HCT116 (cell line): ENCODE measurements around the gene SLC5A6. TPM values are rescaled to one million over a fixed set of nuclear protein-coding genes. Genes with fewer than 3 reads are reported as not detected.

Source experiments
- ATAC-seq: fragments of 200-7000 bp; cut with Tn5 transposase; 2 replicates; pipeline ENCODE4 v1.9.1; 2020; ENCODE audit warnings: mild to moderate bottlenecking, moderate library complexity
- BruUV-seq: library from RNA; stranded (reverse); fragments of 400-500 nt; replicated peaks from 2 replicates; lab custom pipeline; 2021; lab: Mats Ljungman, UMichigan
- CTCF ChIA-PET: fragments of 300-600 bp; sonication (Branson Sonifier 250); formaldehyde crosslinking; loops from one replicate; lab custom pipeline; 2021; ENCODE audit warnings: antibody characterized with exemption; lab: Charles Lee
- POLR2A ChIA-PET: fragments of 300-600, 350-600 bp; sonication (Branson Sonifier 250); formaldehyde crosslinking; loops from one replicate; lab custom pipeline; 2021; ENCODE audit warnings: antibody characterized with exemption; lab: Charles Lee
- RAD21 ChIA-PET, 2 experiments: fragments of 300-600 bp; sonication (Branson Sonifier 250); formaldehyde crosslinking; loops; one replicate each; lab custom pipeline; 2023; ENCODE audit warnings: low total read pairs in 2 of 2; ENCODE audit not compliant: uncharacterized antibody in 2 of 2, unreplicated experiment in 2 of 2, low non-redundant PET in 1 of 2; lab: Charles Lee
- DNase-seq: peaks from one replicate; pipeline ENCODE4 v3.0.0-alpha.2; 2010; ENCODE audit warnings: low read depth, low spot score
- H2AFZ ChIP-seq: fragments of 200-600 bp; shearing (Covaris generic), sonication (generic); 2 replicates; pipeline ENCODE4 v1.6.1; 2017; ENCODE audit warnings: low read depth, mixed run types, mixed read lengths, antibody characterized with exemption, low read length; ENCODE audit not compliant: poor library complexity, severe bottlenecking
- H3K27ac ChIP-seq: 2 replicates; pipeline ENCODE4 v1.5.1; 2012; ENCODE audit warnings: low read depth, low read length
- H3K27me3 ChIP-seq: fragments of 200-600 bp; sonication (generic); 2 replicates; pipeline ENCODE4 v1.6.1; 2016; ENCODE audit warnings: mixed run types, low read length, mixed read lengths; ENCODE audit not compliant: insufficient read depth
- H3K36me3 ChIP-seq, 2 experiments: fragments of 200-500 bp in 1 of 2; fragments of 200-600 bp in 1 of 2; sonication (Bioruptor generic) in 1 of 2; sonication (generic) in 1 of 2; 2 replicates each; pipeline versions ENCODE4 v1.5.1 to v1.6.1; 2014 to 2016; ENCODE audit warnings: low read length in 2 of 2, inconsistent platforms in 1 of 2, mixed read lengths in 1 of 2, mixed run types in 1 of 2; ENCODE audit not compliant: insufficient read depth in 2 of 2, control insufficient read depth in 1 of 2
- H3K4me1 ChIP-seq, 2 experiments: fragments of 200-600 bp in 1 of 2; sonication (generic) in 1 of 2; 2 replicates each; pipeline versions ENCODE4 v1.5.1 to v1.6.1; 2012 to 2017; ENCODE audit warnings: low read length in 2 of 2, inconsistent platforms in 1 of 2, mild to moderate bottlenecking in 1 of 2, mixed read lengths in 1 of 2, mixed run types in 1 of 2, moderate library complexity in 1 of 2; ENCODE audit not compliant: insufficient read depth in 2 of 2, control insufficient read depth in 1 of 2
- H3K4me2 ChIP-seq: fragments of 200-600 bp; sonication (generic); 2 replicates; pipeline ENCODE4 v1.6.1; 2017; ENCODE audit warnings: mixed run types, low read length, mixed read lengths
- H3K4me3 ChIP-seq, 2 experiments: fragments of 200-600 bp in 1 of 2; sonication (generic) in 1 of 2; replicated peaks in 1 of 2; 2 replicates each; pipeline ENCODE4 v1.5.1; 2011 to 2016; ENCODE audit warnings: low read length in 2 of 2, control low read depth in 1 of 2, low read depth in 1 of 2, mild to moderate bottlenecking in 1 of 2, mixed read lengths in 1 of 2, mixed run types in 1 of 2
- H3K79me2 ChIP-seq: fragments of 200-600 bp; sonication (generic); 2 replicates; pipeline ENCODE4 v1.6.1; 2017; ENCODE audit warnings: mild to moderate bottlenecking, mixed run types, low read length, moderate library complexity, mixed read lengths; ENCODE audit not compliant: insufficient read depth
- H3K9ac ChIP-seq: fragments of 200-600 bp; sonication (generic); 2 replicates; pipeline ENCODE4 v1.6.1; 2016; ENCODE audit warnings: low read length, mixed read lengths
- H3K9me2 ChIP-seq: fragments of 200-600 bp; sonication (generic), shearing (Covaris generic); 2 replicates; pipeline ENCODE4 v1.6.1; 2017; ENCODE audit warnings: mixed run types, mild to moderate bottlenecking, moderate library complexity; ENCODE audit not compliant: insufficient read depth
- H3K9me3 ChIP-seq, 2 experiments: fragments of 200-500 bp in 1 of 2; fragments of 200-600 bp in 1 of 2; sonication (Bioruptor generic) in 1 of 2; sonication (generic) in 1 of 2; 2 replicates each; pipeline ENCODE4 v1.6.1; 2014 to 2017; ENCODE audit warnings: low read length in 2 of 2, mixed read lengths in 2 of 2, inconsistent platforms in 1 of 2, low read depth in 1 of 2, mild to moderate bottlenecking in 1 of 2, mixed run types in 1 of 2, moderate library complexity in 1 of 2; ENCODE audit not compliant: control insufficient read depth in 1 of 2, insufficient read depth in 1 of 2
- H4K20me1 ChIP-seq: fragments of 200-600 bp; sonication (generic), shearing (Covaris generic); 2 replicates; pipeline ENCODE4 v1.6.1; 2017; ENCODE audit warnings: mixed run types, mild to moderate bottlenecking, moderate library complexity; ENCODE audit not compliant: insufficient read depth
- CBX3 ChIP-seq: IDR thresholded peaks from 2 replicates; pipeline ENCODE4 v1.6.1; 2012; ENCODE audit warnings: low read depth
- EGR1 ChIP-seq: IDR thresholded peaks from 2 replicates; pipeline ENCODE4 v1.6.1; 2012; ENCODE audit warnings: low read depth
- ELF1 ChIP-seq: IDR thresholded peaks from 2 replicates; pipeline ENCODE4 v1.6.1; 2012; ENCODE audit warnings: low read depth, borderline replicate concordance
- EZH2 ChIP-seq: fragments of 200-600 bp; sonication (generic); IDR thresholded peaks from 2 replicates; pipeline ENCODE4 v1.6.1; 2017; ENCODE audit warnings: antibody characterized with exemption, mixed run types
- EZH2phosphoT487 ChIP-seq: fragments of 200-600 bp; IDR thresholded peaks from 2 replicates; pipeline ENCODE4 v1.6.1; 2018; ENCODE audit warnings: antibody characterized with exemption, borderline replicate concordance
- FOSL1 ChIP-seq: IDR thresholded peaks from 2 replicates; pipeline ENCODE4 v1.6.1; 2012; ENCODE audit warnings: low read depth
- MAX ChIP-seq: IDR thresholded peaks from 2 replicates; pipeline ENCODE4 v1.6.1; 2012
- POLR2A ChIP-seq: IDR thresholded peaks from 2 replicates; pipeline ENCODE4 v1.7.0; 2011; ENCODE audit warnings: borderline replicate concordance; ENCODE audit not compliant: insufficient read depth, insufficient read length; ENCODE audit errors: extremely low read depth
- POLR2AphosphoS5 ChIP-seq: IDR thresholded peaks from 2 replicates; pipeline ENCODE4 v1.6.1; 2011; ENCODE audit warnings: mild to moderate bottlenecking, low read depth, low read length, moderate library complexity
- RAD21 ChIP-seq: IDR thresholded peaks from 2 replicates; pipeline ENCODE4 v1.6.1; 2012; ENCODE audit warnings: low read depth, mild to moderate bottlenecking
- REST ChIP-seq: IDR thresholded peaks from 2 replicates; pipeline ENCODE4 v1.6.1; 2012; ENCODE audit warnings: low read depth
- SIN3A ChIP-seq: IDR thresholded peaks from 2 replicates; pipeline ENCODE4 v1.6.1; 2012; ENCODE audit warnings: low read depth
- SP1 ChIP-seq: IDR thresholded peaks from 2 replicates; pipeline ENCODE4 v1.6.1; 2012; ENCODE audit warnings: low read depth
- SRF ChIP-seq: IDR thresholded peaks from 2 replicates; pipeline ENCODE4 v1.6.1; 2012; ENCODE audit warnings: low read depth
- TCF7L2 ChIP-seq: IDR thresholded peaks from 2 replicates; pipeline ENCODE4 v1.7.0; 2011; ENCODE audit warnings: borderline replicate concordance, inconsistent platforms; ENCODE audit not compliant: insufficient read depth, insufficient read length; ENCODE audit errors: extremely low read depth
- YY1 ChIP-seq: IDR thresholded peaks from 2 replicates; pipeline ENCODE4 v1.6.1; 2011; ENCODE audit warnings: low read length, low read depth, moderate library complexity, mild to moderate bottlenecking; ENCODE audit not compliant: insufficient replicate concordance; ENCODE audit errors: extremely low read depth
- ZNF274 ChIP-seq: fragments of 200-500 bp; sonication (Bioruptor generic); IDR thresholded peaks from 2 replicates; pipeline ENCODE4 v1.6.1; 2014; ENCODE audit warnings: mild to moderate bottlenecking, low read depth, low read length, inconsistent platforms
- intact Hi-C: fragments of 100-400 bp; cut with micrococcal nuclease; formaldehyde crosslinking; loops from 2 replicates; pipeline ENCODE4 v1.10.0; 2022
- total RNA-seq: library from RNA; stranded (reverse); gene quantifications from one replicate; pipeline ENCODE4 v1.2.1, GENCODE V29; 2021; ENCODE audit not compliant: unreplicated experiment

The SLC5A6 gene
- total RNA-seq, 1 experiment from 2014 or later, result 55.4 TPM

- Histone ChIP-seq H3K4me1 (peaks cover 0 to 10% of the 10 kb centered on the region in 2 experiments; a peak in 2 of 4 replicates), H3K9me2 (no peaks in the 10 kb centered on the region), H3K27me3 (no peaks in the 10 kb centered on the region), H3K79me2 (no peaks in the 10 kb centered on the region), H3K36me3 (no peaks in the 10 kb centered on the region; a peak in 2 of 4 replicates), H4K20me1 (no peaks in the 10 kb centered on the region), H2AFZ (no peak overlapping the region), H3K4me3 (no peak overlapping the region), H3K27ac (no peak overlapping the region), H3K9ac (no peak overlapping the region), H3K4me2 (no peak overlapping the region), H3K9me3 (no peaks in the 10 kb centered on the region)
- CTCF ChIA-PET, result interaction anchor here (1.7 kb wide), 1 partner anchor 28 kb away, joined by 13 read pairs; no protein-coding TSS in a partner anchor
- intact Hi-C loops, result no loop called here
- TF ChIP-seq POLR2A (no peak), EGR1 (no peak), SRF (no peak), YY1 (no peak), FOSL1 (no peak), ELF1 (no peak), RAD21 (no peak), ZNF274 (no peak), SIN3A (no peak), EZH2phosphoT487 (no peak)
- BruUV-seq, result no TSS peak
- POLR2A ChIA-PET, result interaction anchor here (1.0 kb wide), 1 partner anchor 13 kb away, joined by 3 read pairs; no protein-coding TSS in a partner anchor
- ATAC-seq (no peak), DNase-seq (no peak)
- RAD21 ChIA-PET, result no interaction called here
Measured at GRCh38 chr2:27251766-27252165, 39.7 kb upstream of the SLC5A6 start.

GRCh38 chr2:27250652-27251379 lies 38.7 kb upstream of the SLC5A6 start:
- Histone ChIP-seq H3K4me2 (peak overlapping the region; percentile 41), H3K9ac (peak overlapping the region; percentile 21; the same call in 1 of the 2 replicates), H3K4me1 (peaks cover 0 to 10% of the 10 kb centered on the region in 2 experiments; a peak in 2 of 4 replicates), H3K9me2 (no peaks in the 10 kb centered on the region), H3K27ac (no peak overlapping the region), H3K4me3 (no peak overlapping the region), H3K36me3 (no peaks in the 10 kb centered on the region; a peak in 1 of 4 replicates), H2AFZ (peak overlapping the region; percentile 12), H3K79me2 (no peaks in the 10 kb centered on the region), H4K20me1 (no peaks in the 10 kb centered on the region), H3K9me3 (no peaks in the 10 kb centered on the region), H3K27me3 (no peaks in the 10 kb centered on the region)
- POLR2A ChIA-PET, result interaction anchor here (1.0 kb wide), 1 partner anchor 14 kb away, joined by 3 read pairs; no protein-coding TSS in a partner anchor
- RAD21 ChIA-PET, result no interaction called here
- BruUV-seq, result no TSS peak
- CTCF ChIA-PET, result interaction anchor here (1.7 kb wide), 1 partner anchor 29 kb away, joined by 13 read pairs; no protein-coding TSS in a partner anchor
- no peak for ATAC-seq
- TF ChIP-seq REST (no peak), MAX (no peak), SP1 (no peak), EZH2 (no peak), EGR1 (no peak), YY1 (no peak), POLR2AphosphoS5 (no peak), TCF7L2 (no peak), CBX3 (no peak)
- DNase-seq, result no peak
- intact Hi-C loops, result loop anchor here (1.0 kb wide), 2 partner anchors 29 to 52 kb away; no protein-coding TSS in a partner anchor
